ENCODE results near the gene B3GAT1. TPM values are rescaled to one million over a fixed set of nuclear protein-coding genes. Genes with fewer than 3 reads are reported as not detected.

Gene B3GAT1
- total and polyA plus RNA-seq, 2 experiments from 2014 or later, result not detected

GRCh38 chr11:134370526-134371435, 41.3 kb downstream of the B3GAT1 start:
- no peaks in the 10 kb centered on the region for H4K20me1 ChIP-seq (ENCODE audit: insufficient read depth)
- H3K9me3 ChIP-seq (ENCODE audit: low read depth), result no peaks in the 10 kb centered on the region
- TF ChIP-seq EZH2phosphoT487 (IDR thresholded peaks at IDR 0.05; ENCODE audit: insufficient read depth, low read depth) (no peak), EZH2 (IDR thresholded peaks at IDR 0.05; ENCODE audit: insufficient read depth, poor library complexity, severe bottlenecking) (no peak)
- H3K27ac ChIP-seq, result no peak overlapping the region
- no peak overlapping the region for H3K9ac ChIP-seq
- in situ Hi-C loops (cut with MboI), result no loop called here
- WGBS, 2 experiments (ENCODE audit: low coverage in 1 of 2, low lambda C conversion rate in 2 of 2, missing lambda C conversion rate in 2 of 2), result 41 to 49% methylated on average over 18 to 19 of the region's 19 CpGs
- no peak for DNase-seq
- H3K27me3 ChIP-seq (replicated peaks; ENCODE audit: insufficient read depth), result no peaks in the 10 kb centered on the region
- H3K79me2 ChIP-seq (ENCODE audit: insufficient read depth), result no peaks in the 10 kb centered on the region
- no peak overlapping the region for H3K4me2 ChIP-seq (ENCODE audit: unreplicated experiment)
- no peak overlapping the region for H3K4me3 ChIP-seq
- no peaks in the 10 kb centered on the region for H3K9me2 ChIP-seq (ENCODE audit: insufficient read depth)
- H3F3A ChIP-seq (ENCODE audit: insufficient read depth), result no peaks in the 10 kb centered on the region
- no peaks in the 10 kb centered on the region for H3K36me3 ChIP-seq (ENCODE audit: low read depth)
- H2AFZ ChIP-seq, result no peak overlapping the region
- H3K4me1 ChIP-seq (ENCODE audit: insufficient read depth), result no peaks in the 10 kb centered on the region

- Histone ChIP-seq H3K36me3 (ENCODE audit: low read depth) (no peaks in the 10 kb centered on the region), H3F3A (ENCODE audit: insufficient read depth) (no peaks in the 10 kb centered on the region), H3K4me3 (no peak overlapping the region), H3K9me2 (ENCODE audit: insufficient read depth) (no peaks in the 10 kb centered on the region), H4K20me1 (ENCODE audit: insufficient read depth) (no peaks in the 10 kb centered on the region), H3K4me1 (ENCODE audit: insufficient read depth) (no peaks in the 10 kb centered on the region), H3K79me2 (ENCODE audit: insufficient read depth) (no peaks in the 10 kb centered on the region), H3K27me3 (replicated peaks; ENCODE audit: insufficient read depth) (no peaks in the 10 kb centered on the region), H3K27ac (no peak overlapping the region), H3K9me3 (ENCODE audit: low read depth) (no peaks in the 10 kb centered on the region), H3K9ac (no peak overlapping the region), H2AFZ (no peak overlapping the region), H3K4me2 (ENCODE audit: unreplicated experiment) (no peak overlapping the region)
- TF ChIP-seq EZH2phosphoT487 (IDR thresholded peaks at IDR 0.05; ENCODE audit: insufficient read depth, low read depth), result no peak
- no peak for TF ChIP-seq EZH2 (IDR thresholded peaks at IDR 0.05; ENCODE audit: insufficient read depth, poor library complexity, severe bottlenecking)
- DNase-seq, result no peak
- in situ Hi-C loops (cut with MboI), result no loop called here
- 51 to 56% methylated on average over 29 to 30 of the region's 30 CpGs for WGBS, 2 experiments (ENCODE audit: low coverage in 1 of 2, low lambda C conversion rate in 2 of 2, missing lambda C conversion rate in 2 of 2)
Observed at GRCh38 chr11:134369656-134370525, 42.2 kb downstream of the B3GAT1 start.

- Histone ChIP-seq H3K4me3 (no peak overlapping the region), H3K79me2 (ENCODE audit: insufficient read depth) (no peaks in the 10 kb centered on the region), H2AFZ (no peak overlapping the region), H3F3A (ENCODE audit: insufficient read depth) (no peaks in the 10 kb centered on the region), H3K27ac (no peak overlapping the region), H3K9me3 (ENCODE audit: low read depth) (no peaks in the 10 kb centered on the region), H3K27me3 (replicated peaks; ENCODE audit: insufficient read depth) (no peaks in the 10 kb centered on the region), H3K36me3 (ENCODE audit: low read depth) (no peaks in the 10 kb centered on the region), H3K9me2 (ENCODE audit: insufficient read depth) (no peaks in the 10 kb centered on the region), H4K20me1 (ENCODE audit: insufficient read depth) (no peaks in the 10 kb centered on the region), H3K4me2 (ENCODE audit: unreplicated experiment) (no peak overlapping the region), H3K9ac (no peak overlapping the region), H3K4me1 (ENCODE audit: insufficient read depth) (no peaks in the 10 kb centered on the region)
- TF ChIP-seq EZH2 (IDR thresholded peaks at IDR 0.05; ENCODE audit: insufficient read depth, poor library complexity, severe bottlenecking) (no peak), EZH2phosphoT487 (IDR thresholded peaks at IDR 0.05; ENCODE audit: insufficient read depth, low read depth) (no peak)
- whole genome bisulfite sequencing, 2 experiments (ENCODE audit: low coverage in 1 of 2, low lambda C conversion rate in 2 of 2, missing lambda C conversion rate in 2 of 2), result 65 to 66% methylated on average over 18 of the region's 18 CpGs
- DNase-seq, result no peak
- in situ Hi-C loops (cut with MboI), result no loop called here
Observed at GRCh38 chr11:134367781-134368180, 44.3 kb downstream of the B3GAT1 start.

- in situ Hi-C loops (cut with MboI), result no loop called here
Observed at GRCh38 chr11:134366254-134366653, 45.8 kb downstream of the B3GAT1 start.

More at GRCh38 chr11:134366254-134366653, 45.8 kb downstream of the B3GAT1 start:
- no peaks in the 10 kb centered on the region for H3K9me2 ChIP-seq (ENCODE audit: insufficient read depth)
- no peaks in the 10 kb centered on the region for H3K4me1 ChIP-seq (ENCODE audit: insufficient read depth)
- WGBS, 2 experiments (ENCODE audit: low coverage in 1 of 2, low lambda C conversion rate in 2 of 2, missing lambda C conversion rate in 2 of 2), result 32 to 38% methylated on average over 7 of the region's 7 CpGs
- no peak overlapping the region for H3K4me2 ChIP-seq (ENCODE audit: unreplicated experiment)
- H3K9me3 ChIP-seq (ENCODE audit: low read depth), result no peaks in the 10 kb centered on the region
- no peak overlapping the region for H3K27ac ChIP-seq
- TF ChIP-seq EZH2phosphoT487 (IDR thresholded peaks at IDR 0.05; ENCODE audit: insufficient read depth, low read depth) (no peak), EZH2 (IDR thresholded peaks at IDR 0.05; ENCODE audit: insufficient read depth, poor library complexity, severe bottlenecking) (no peak)
- no peaks in the 10 kb centered on the region for H3K36me3 ChIP-seq (ENCODE audit: low read depth)
- no peak for DNase-seq
- H4K20me1 ChIP-seq (ENCODE audit: insufficient read depth), result no peaks in the 10 kb centered on the region
- no peaks in the 10 kb centered on the region for H3F3A ChIP-seq (ENCODE audit: insufficient read depth)
- no peak overlapping the region for H2AFZ ChIP-seq
- H3K27me3 ChIP-seq (replicated peaks; ENCODE audit: insufficient read depth), result no peaks in the 10 kb centered on the region
- H3K79me2 ChIP-seq (ENCODE audit: insufficient read depth), result no peaks in the 10 kb centered on the region
- H3K4me3 ChIP-seq, result no peak overlapping the region
- no peak overlapping the region for H3K9ac ChIP-seq

Data from GM23248 (cell line).